Smooth muscle cell of the brain vasculature (primary cell): ENCODE measurements around the gene PLCB1.

Experiments
- DNase-seq: peaks from one replicate; pipeline ENCODE4 v3.0.0-alpha.2; 2012; ENCODE audit warnings: low read depth, low spot score

The PLCB1 gene

GRCh38 chr20:8400486-8400885 lies 268.4 kb downstream of the PLCB1 start:
- DNase-seq = no peak

- DNase-seq = peak; percentile 20
These were observed 269.5 kb downstream of the PLCB1 start for GRCh38 chr20:8401556-8401955.

- no peak for DNase-seq
These were observed 270.7 kb downstream of the PLCB1 start for GRCh38 chr20:8402798-8403197.

GRCh38 chr20:8404912-8405635 lies 273.0 kb downstream of the PLCB1 start:
- no peak for DNase-seq

GRCh38 chr20:8406391-8406790 lies 274.3 kb downstream of the PLCB1 start:
- no peak for DNase-seq

- DNase-seq = no peak
These were observed 276.7 kb downstream of the PLCB1 start for GRCh38 chr20:8408587-8409307.

- DNase-seq = no peak
These were observed 281.6 kb downstream of the PLCB1 start for GRCh38 chr20:8413691-8414090.

- no peak for DNase-seq
These were observed 282.7 kb downstream of the PLCB1 start for GRCh38 chr20:8414586-8415274.

- no peak for DNase-seq
These were observed 289.9 kb downstream of the PLCB1 start for GRCh38 chr20:8421981-8422380.

GRCh38 chr20:8423482-8423881 lies 291.4 kb downstream of the PLCB1 start:
- no peak for DNase-seq

- no peak for DNase-seq
These were observed 291.9 kb downstream of the PLCB1 start for GRCh38 chr20:8424010-8424409.

- DNase-seq = no peak
These were observed 292.9 kb downstream of the PLCB1 start for GRCh38 chr20:8425016-8425415.

- DNase-seq = no peak
These were observed 293.7 kb downstream of the PLCB1 start for GRCh38 chr20:8425802-8426201.

GRCh38 chr20:8427419-8428040 lies 295.5 kb downstream of the PLCB1 start:
- DNase-seq = no peak

- DNase-seq = no peak
These were observed 296.9 kb downstream of the PLCB1 start for GRCh38 chr20:8428988-8429387.

- DNase-seq = no peak
These were observed 299.7 kb downstream of the PLCB1 start for GRCh38 chr20:8431538-8432434.

GRCh38 chr20:8432435-8433148 lies 300.5 kb downstream of the PLCB1 start:
- no peak for DNase-seq

- DNase-seq = no peak
These were observed 301.2 kb downstream of the PLCB1 start for GRCh38 chr20:8433291-8433690.

- no peak for DNase-seq
These were observed 302.3 kb downstream of the PLCB1 start for GRCh38 chr20:8434326-8434876.
